GM12872 (cell line): ENCODE data around the gene CEND1.

Experiments
- CTCF ChIP-seq: IDR thresholded peaks from 3 replicates; pipeline ENCODE4 v1.5.1; 2011; ENCODE audit warnings: low read depth, mild to moderate bottlenecking, low read length, moderate library complexity; ENCODE audit not compliant: insufficient read depth

The CEND1 gene

GRCh38 chr11:794013-794765 lies 4.3 kb upstream of the CEND1 start:
- no peak for TF ChIP-seq CTCF

DNA sequence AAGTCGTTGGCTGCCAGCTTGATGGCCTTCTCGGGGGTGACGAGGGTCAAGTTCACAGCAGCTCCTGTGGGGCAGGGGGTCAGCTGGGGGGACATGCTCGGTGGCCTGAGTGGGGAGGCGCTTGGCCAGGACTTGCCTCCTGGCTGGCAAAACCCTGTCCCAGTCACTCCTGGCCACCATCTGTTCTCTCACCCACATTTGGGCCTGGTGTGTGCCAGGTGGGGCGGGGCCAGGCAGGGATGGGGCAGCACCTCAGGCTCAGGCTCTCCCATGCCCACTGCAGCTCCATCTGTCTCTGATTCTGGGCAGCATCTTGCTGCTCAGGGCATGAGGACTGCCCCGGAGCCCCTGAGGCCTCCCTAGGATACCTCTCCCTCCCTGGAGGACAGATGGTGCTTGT lies 3.7 kb upstream of the CEND1 start:
- no peak for TF ChIP-seq CTCF

DNA sequence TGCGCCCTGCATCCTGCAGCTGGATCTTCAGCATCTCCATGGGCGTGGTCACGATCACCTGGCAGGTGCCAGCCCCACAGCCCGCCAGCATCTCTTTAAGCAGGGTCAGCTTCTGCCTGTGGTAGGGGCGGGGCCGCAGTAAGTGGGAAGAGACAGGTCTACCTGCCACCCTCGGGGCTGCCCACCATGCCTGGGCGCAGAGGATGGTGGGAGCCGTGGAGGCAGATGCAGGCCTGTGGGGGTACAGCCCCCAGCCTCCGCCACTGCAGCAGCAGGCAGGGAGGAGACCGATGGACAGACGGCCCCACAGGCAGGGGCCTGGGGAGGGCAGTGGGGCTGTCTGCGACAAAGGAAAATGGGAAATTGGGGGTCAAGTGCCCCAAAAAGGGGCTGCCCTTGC lies 3.0 kb upstream of the CEND1 start:
- TF ChIP-seq CTCF, result no peak

DNA sequence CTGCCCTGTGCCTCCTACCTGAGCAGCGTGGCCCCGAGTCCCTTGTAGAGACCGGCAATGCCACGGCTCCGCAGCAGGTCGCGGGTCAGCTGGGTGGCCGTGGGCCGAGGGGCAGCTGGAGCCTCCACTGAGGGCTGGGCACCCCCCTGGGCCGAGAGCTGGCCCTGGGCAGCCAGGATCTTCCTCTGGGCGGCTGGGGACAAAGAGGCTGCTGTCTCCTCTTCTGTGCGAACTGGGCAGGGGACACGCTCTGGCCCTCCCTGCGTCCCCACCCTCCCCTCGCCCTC lies 2.6 kb upstream of the CEND1 start:
- TF ChIP-seq CTCF, result no peak

- no peak for TF ChIP-seq CTCF
Observed at GRCh38 chr11:791658-792534, 2.0 kb upstream of the CEND1 start.

- TF ChIP-seq CTCF, result no peak
Observed at GRCh38 chr11:790721-791564, 1.1 kb upstream of the CEND1 start.
